GM21381 (cell line): ENCODE measurements around the gene CSH2.

ENCODE experiments used
- ATAC-seq: cut with Tn5 transposase; IDR thresholded peaks from one replicate; pipeline ENCODE4 v1.9.1; 2021; ENCODE audit warnings: mild to moderate bottlenecking, moderate library complexity; ENCODE audit not compliant: unreplicated experiment

CSH2 gene

GRCh38 chr17:63835167-63835720, 38.2 kb downstream of the CSH2 start:
- ATAC-seq, result no peak

- no peak for ATAC-seq
Observed at GRCh38 chr17:63834431-63835166, 38.9 kb downstream of the CSH2 start.

- no peak for ATAC-seq
Observed at GRCh38 chr17:63833741-63834373, 39.6 kb downstream of the CSH2 start.

- ATAC-seq, result no peak
Observed at GRCh38 chr17:63833026-63833740, 40.3 kb downstream of the CSH2 start.

- ATAC-seq, result no peak
Observed at GRCh38 chr17:63832455-63832854, 41.0 kb downstream of the CSH2 start.

- no peak for ATAC-seq
Observed at GRCh38 chr17:63832014-63832413, 41.5 kb downstream of the CSH2 start.

- no peak for ATAC-seq
Observed at GRCh38 chr17:63831505-63831904, 42.0 kb downstream of the CSH2 start.

GRCh38 chr17:63830904-63831491, 42.5 kb downstream of the CSH2 start:
- ATAC-seq, result no peak

- no peak for ATAC-seq
Observed at GRCh38 chr17:63830278-63830677, 43.2 kb downstream of the CSH2 start.

GRCh38 chr17:63828936-63829335, 44.5 kb downstream of the CSH2 start:
- no peak for ATAC-seq

GRCh38 chr17:63827801-63828221, 45.7 kb downstream of the CSH2 start:
- no peak for ATAC-seq

- ATAC-seq, result peak; percentile 87
Observed at GRCh38 chr17:63827002-63827800, 46.3 kb downstream of the CSH2 start, which contains the start of the genes FTSJ3 and PSMC5. Gene FTSJ3, minus strand, starts transcription at chr17:63827663. Its CDS starts 761 bp downstream, at chr17:63826902. Gene PSMC5, plus strand, starts transcription at chr17:63827431. Its CDS starts 60 bp downstream, at chr17:63827491.

GRCh38 chr17:63826468-63827001, 46.9 kb downstream of the CSH2 start:
- ATAC-seq, result no peak

GRCh38 chr17:63824362-63824761, 49.1 kb downstream of the CSH2 start:
- no peak for ATAC-seq

GRCh38 chr17:63823659-63824331, 49.7 kb downstream of the CSH2 start:
- no peak for ATAC-seq

GRCh38 chr17:63822537-63822936, 50.9 kb downstream of the CSH2 start:
- no peak for ATAC-seq
